Body of pancreas (tissue), 4 donors: Measurements from ENCODE around the gene RCVRN. TPM values are rescaled to one million over a fixed set of nuclear protein-coding genes. Genes with fewer than 3 reads are reported as not detected.

Experiments
- ATAC-seq: fragments of 150-250 bp; one replicate; pipeline ENCODE4 v1.9.1; 2016
- DNase-seq, 4 donors: peaks; one replicate each; pipeline ENCODE4 v3.0.0-alpha.2; 2019
- H3K27ac ChIP-seq, 4 donors: fragments of 200-600 bp; sonication (generic); 1 replicate in 3 of 4; 2 replicates in 1 of 4; pipeline versions ENCODE4 v1.5.1 to v1.6.1; 2016 to 2019; ENCODE audit warnings: mild to moderate bottlenecking in 1 of 4, mixed read lengths in 1 of 4, moderate library complexity in 1 of 4
- H3K27me3 ChIP-seq, 2 donors: fragments of 200-600 bp; sonication (generic); one replicate each; pipeline ENCODE4 v1.6.0; 2016; ENCODE audit warnings: mild to moderate bottlenecking in 1 of 2
- H3K36me3 ChIP-seq, 2 donors: fragments of 200-600 bp; sonication (generic); replicated peaks in 1 of 2; 2 replicates each; pipeline ENCODE4 v1.5.1; 2016; ENCODE audit warnings: low read depth in 2 of 2; ENCODE audit not compliant: insufficient read depth in 1 of 2
- H3K4me1 ChIP-seq: fragments of 200-600 bp; sonication (generic); one replicate; pipeline ENCODE4 v1.6.0; 2016
- H3K4me3 ChIP-seq, 2 donors: fragments of 200-600 bp; sonication (generic); 1 replicate in 1 of 2; 2 replicates in 1 of 2; pipeline ENCODE4 v1.5.1; 2016 to 2019
- H3K9me3 ChIP-seq, 3 donors: fragments of 200-600 bp; sonication (generic); 1 replicate in 2 of 3; 2 replicates in 1 of 3; pipeline ENCODE4 v1.5.1; 2016
- POLR2A ChIP-seq, 3 donors: fragments of 450-650 bp; IDR thresholded peaks; one replicate each; pipeline ENCODE4 v1.6.1; 2016; ENCODE audit warnings: antibody characterized with exemption in 3 of 3, mild to moderate bottlenecking in 2 of 3
- WGBS, 2 donors: methylation state at CpG; one replicate each; pipeline ENCODE4 v1.1.5; 2017; 5-methylcytosine and 5-hydroxymethylcytosine counted together
- intact Hi-C: fragments of 100-400 bp; cut with DNase I; formaldehyde crosslinking; loops from one replicate; pipeline ENCODE4 v1.15.1; 2023
- total RNA-seq, 2 donors: library from RNA; depleted of rRNA; stranded (reverse); fragments of >200 nt; gene quantifications; one replicate each; pipeline ENCODE4 v1.1.0, GENCODE V29; 2016
- TF ChIP-seq, protein P1 (sequence below), 7 experiments: fragments of 450-650 bp in 4 of 7; fragments of 200-600 bp in 3 of 7; sonication (generic) in 3 of 7; IDR thresholded peaks; one replicate each; pipeline ENCODE4 v1.5.1; 2016 to 2019; ENCODE audit warnings: antibody characterized with exemption in 7 of 7

RCVRN gene
- total RNA-seq, 2 donors from 2014 or later, result not detected

DNA sequence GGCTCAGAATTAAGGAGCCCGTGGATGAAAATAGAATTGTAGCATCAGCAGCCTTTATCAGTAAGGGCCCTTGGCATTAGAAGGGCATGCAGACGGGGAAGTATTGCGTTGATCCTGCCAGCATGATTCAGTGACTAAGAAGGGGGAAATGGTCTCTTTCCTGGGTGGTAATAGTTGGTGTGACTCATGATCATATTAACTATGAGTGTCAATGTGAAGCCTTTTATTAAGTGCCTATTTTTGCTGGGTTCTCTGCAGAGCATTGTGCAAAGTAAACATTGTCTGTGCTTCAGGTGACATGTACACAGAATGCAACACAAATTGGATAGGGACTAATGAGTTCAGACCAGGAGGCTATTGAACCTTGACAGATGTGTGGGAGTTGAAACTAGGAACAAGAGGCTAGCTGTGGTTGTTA lies 24.5 kb downstream of the RCVRN start:
- peak in 1 of 4 donors; percentile 55 for DNase-seq
- Histone ChIP-seq H3K27me3 (no peaks in the 10 kb centered on the region), H3K27ac (no peak overlapping the region), H3K36me3 (no peaks in the 10 kb centered on the region), H3K9me3 (no peaks in the 10 kb centered on the region), H3K4me1 (no peaks in the 10 kb centered on the region), H3K4me3 (no peak overlapping the region)
- no peak for ATAC-seq
- WGBS, 2 donors, result 50 to 64% methylated on average over 3 of the region's 3 CpGs
- intact Hi-C loops, result no loop called here
- TF ChIP-seq, protein P1, sequence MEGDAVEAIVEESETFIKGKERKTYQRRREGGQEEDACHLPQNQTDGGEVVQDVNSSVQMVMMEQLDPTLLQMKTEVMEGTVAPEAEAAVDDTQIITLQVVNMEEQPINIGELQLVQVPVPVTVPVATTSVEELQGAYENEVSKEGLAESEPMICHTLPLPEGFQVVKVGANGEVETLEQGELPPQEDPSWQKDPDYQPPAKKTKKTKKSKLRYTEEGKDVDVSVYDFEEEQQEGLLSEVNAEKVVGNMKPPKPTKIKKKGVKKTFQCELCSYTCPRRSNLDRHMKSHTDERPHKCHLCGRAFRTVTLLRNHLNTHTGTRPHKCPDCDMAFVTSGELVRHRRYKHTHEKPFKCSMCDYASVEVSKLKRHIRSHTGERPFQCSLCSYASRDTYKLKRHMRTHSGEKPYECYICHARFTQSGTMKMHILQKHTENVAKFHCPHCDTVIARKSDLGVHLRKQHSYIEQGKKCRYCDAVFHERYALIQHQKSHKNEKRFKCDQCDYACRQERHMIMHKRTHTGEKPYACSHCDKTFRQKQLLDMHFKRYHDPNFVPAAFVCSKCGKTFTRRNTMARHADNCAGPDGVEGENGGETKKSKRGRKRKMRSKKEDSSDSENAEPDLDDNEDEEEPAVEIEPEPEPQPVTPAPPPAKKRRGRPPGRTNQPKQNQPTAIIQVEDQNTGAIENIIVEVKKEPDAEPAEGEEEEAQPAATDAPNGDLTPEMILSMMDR (IDR thresholded peaks at IDR 0.05), result no peak
- TF ChIP-seq POLR2A (IDR thresholded peaks at IDR 0.05), result no peak

DNA sequence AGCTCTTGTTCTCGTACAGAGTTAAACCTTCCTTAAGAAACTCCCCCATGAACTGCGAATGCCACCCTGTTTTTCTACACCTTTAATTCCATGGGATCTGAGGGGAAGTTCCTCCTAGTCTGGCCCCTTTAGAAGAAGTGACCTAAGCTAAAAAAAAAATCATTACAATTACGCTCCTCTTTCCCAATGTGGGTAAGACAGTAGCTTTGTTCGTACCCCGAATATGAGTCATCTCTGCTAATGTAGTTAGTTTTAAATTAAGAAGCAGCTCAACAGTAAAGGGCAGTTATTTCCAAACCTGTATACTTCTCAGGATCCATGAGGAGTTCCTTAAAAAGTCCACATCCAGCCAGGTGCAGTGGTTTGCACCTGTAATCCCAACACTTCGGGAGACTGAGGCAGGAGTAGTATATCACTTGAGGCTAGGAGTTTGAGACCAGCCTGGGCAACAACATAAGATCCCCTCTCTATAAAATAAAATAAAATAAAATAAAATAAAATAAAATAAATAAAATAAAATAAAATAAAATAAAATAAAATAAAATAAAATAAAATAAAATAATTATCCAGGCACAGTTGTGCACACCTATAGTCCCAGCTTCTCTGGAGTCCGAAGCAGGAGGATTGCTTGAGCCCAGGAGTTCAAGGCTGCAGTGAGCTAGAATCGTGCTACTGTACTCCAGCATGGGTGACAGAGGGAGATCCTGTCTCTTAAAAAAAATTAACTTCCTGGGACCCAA lies 26.1 kb downstream of the RCVRN start:
- H3K9me3 ChIP-seq, result no peaks in the 10 kb centered on the region

DNA sequence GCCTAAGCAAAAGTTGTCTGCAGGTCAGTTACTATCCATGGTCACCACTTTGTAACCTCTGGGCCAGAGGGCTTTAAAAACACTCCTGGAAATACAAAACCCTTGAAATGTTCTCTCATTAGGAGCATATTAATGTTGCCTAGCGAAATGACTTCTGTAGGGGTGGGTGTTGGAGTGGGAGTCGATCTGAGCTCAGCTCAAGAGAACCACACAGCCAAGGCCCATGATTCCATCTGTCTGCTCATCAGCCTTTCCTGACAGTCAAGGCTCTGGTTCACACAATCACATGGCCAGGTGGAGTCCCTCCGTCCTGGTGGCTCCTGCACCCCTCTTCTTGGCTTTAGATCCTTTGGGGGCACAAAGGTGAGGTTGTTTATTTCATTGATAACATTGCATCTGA lies 26.7 kb downstream of the RCVRN start:
- TF ChIP-seq POLR2A (IDR thresholded peaks at IDR 0.05), result no peak
- TF ChIP-seq, protein P1 (IDR thresholded peaks at IDR 0.05), result no peak
- ATAC-seq, result no peak
- intact Hi-C loops, result no loop called here
- Histone ChIP-seq H3K4me1 (no peaks in the 10 kb centered on the region), H3K9me3 (no peaks in the 10 kb centered on the region), H3K36me3 (no peaks in the 10 kb centered on the region), H3K4me3 (no peak overlapping the region), H3K27ac (no peak overlapping the region), H3K27me3 (no peaks in the 10 kb centered on the region)
- WGBS, 2 donors, result 44 to 51% methylated on average over 3 of the region's 3 CpGs
- DNase-seq, result no peak

More for the DNA sequence above, 26.1 kb downstream of the RCVRN start:
- H3K36me3 ChIP-seq, result no peaks in the 10 kb centered on the region
- WGBS, 2 donors, result 70 to 71% methylated on average over 8 of the region's 8 CpGs
- DNase-seq, result no peak
- ATAC-seq, result no peak
- TF ChIP-seq POLR2A (IDR thresholded peaks at IDR 0.05), result no peak
- TF ChIP-seq, protein P1 (IDR thresholded peaks at IDR 0.05), result no peak
- H3K27me3 ChIP-seq, result no peaks in the 10 kb centered on the region
- no peak overlapping the region for H3K4me3 ChIP-seq
- intact Hi-C loops, result no loop called here
- H3K4me1 ChIP-seq, result no peaks in the 10 kb centered on the region
- no peak overlapping the region for H3K27ac ChIP-seq

DNA sequence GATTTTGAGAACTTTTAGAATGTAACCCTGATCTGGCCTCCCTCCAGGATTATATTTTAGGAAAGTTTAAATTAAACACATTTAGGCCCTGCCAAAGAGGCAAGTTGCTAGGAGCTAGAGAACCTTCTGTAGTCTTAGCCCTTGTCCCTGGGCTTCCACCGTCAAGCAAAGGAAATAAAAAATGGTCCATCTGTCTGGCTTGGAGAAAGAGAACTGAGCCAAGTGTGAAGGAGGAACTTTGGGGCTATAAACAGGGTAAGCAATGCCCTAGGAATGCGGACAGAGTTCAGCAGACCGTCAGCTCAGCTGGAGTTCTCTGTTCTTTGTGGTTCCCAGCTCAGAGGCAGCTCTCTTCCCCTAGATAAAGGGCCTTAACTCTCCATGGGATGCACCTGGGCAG lies 29.6 kb downstream of the RCVRN start:
- Histone ChIP-seq H3K36me3 (no peaks in the 10 kb centered on the region), H3K4me3 (no peak overlapping the region), H3K4me1 (no peaks in the 10 kb centered on the region), H3K27ac (no peak overlapping the region), H3K9me3 (no peaks in the 10 kb centered on the region), H3K27me3 (no peaks in the 10 kb centered on the region)
- peak in 1 of 4 donors; percentile 38 for DNase-seq
- intact Hi-C loops, result no loop called here
- 33 to 56% methylated on average over 3 of the region's 3 CpGs for WGBS, 2 donors
- TF ChIP-seq, protein P1 (IDR thresholded peaks at IDR 0.05), result no peak
- TF ChIP-seq POLR2A (IDR thresholded peaks at IDR 0.05), result no peak
- ATAC-seq, result no peak

DNA sequence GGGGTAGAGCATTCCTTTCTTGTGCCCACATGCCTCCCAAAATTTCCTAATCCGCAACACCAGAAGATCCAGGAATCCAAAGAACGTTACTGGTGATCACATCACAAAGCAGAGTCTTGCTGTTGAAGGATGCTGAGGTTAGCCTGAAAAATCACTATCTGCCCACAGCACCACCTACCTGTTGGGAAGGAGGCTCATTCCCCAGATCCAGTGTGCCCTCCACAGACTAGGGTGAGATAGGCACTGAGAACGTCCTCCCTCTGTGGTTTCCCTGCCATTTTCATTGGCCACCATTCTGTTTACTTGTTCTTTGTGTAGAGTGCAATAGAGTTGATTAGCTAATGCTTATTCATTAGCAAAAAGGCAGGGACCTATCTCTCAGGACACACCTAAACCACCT lies 30.3 kb downstream of the RCVRN start:
- Histone ChIP-seq H3K4me1 (no peaks in the 10 kb centered on the region), H3K27me3 (no peaks in the 10 kb centered on the region), H3K27ac (no peak overlapping the region), H3K36me3 (no peaks in the 10 kb centered on the region), H3K9me3 (no peaks in the 10 kb centered on the region), H3K4me3 (no peak overlapping the region)
- ATAC-seq, result no peak
- DNase-seq, result no peak
- intact Hi-C loops, result no loop called here
- TF ChIP-seq, protein P1 (IDR thresholded peaks at IDR 0.05), result no peak
- TF ChIP-seq POLR2A (IDR thresholded peaks at IDR 0.05), result no peak
- WGBS, 2 donors, result 50 to 56% methylated on average over 3 of the region's 3 CpGs
